SK-N-SH treated with all-trans-retinoic acid at 6 μM for 48 hours (cell line): ENCODE results near the gene EXD3.

Experiments
- ATAC-seq: fragments of 200-7000 bp; cut with Tn5 transposase; 3 replicates; pipeline ENCODE4 v1.9.1; 2020; ENCODE audit warnings: mild to moderate bottlenecking, moderate library complexity
- BACH2 ChIP-seq: fragments of 250-450 bp; sonication (Bioruptor Pico); IDR thresholded peaks from 2 replicates; pipeline ENCODE4 v1.9.0; 2021; ENCODE audit warnings: mild to moderate bottlenecking, borderline replicate concordance
- CSDC2 ChIP-seq: fragments of 250-450 bp; sonication (Bioruptor Pico); IDR thresholded peaks from 2 replicates; pipeline ENCODE4 v1.5.0; 2020; ENCODE audit warnings: mild to moderate bottlenecking, moderate library complexity
- ESRRG ChIP-seq: fragments of 250-450 bp; sonication (Bioruptor Pico); IDR thresholded peaks from 2 replicates; pipeline ENCODE4 v1.6.1; 2021; ENCODE audit warnings: mild to moderate bottlenecking
- GLIS3 ChIP-seq: fragments of 250-450 bp; sonication (Bioruptor Pico); IDR thresholded peaks from 2 replicates; pipeline ENCODE4 v1.5.0; 2020; ENCODE audit warnings: mild to moderate bottlenecking, moderate library complexity
- ISL1 ChIP-seq: fragments of 250-450 bp; sonication (Bioruptor Pico); IDR thresholded peaks from 2 replicates; pipeline ENCODE4 v2.1.2; 2022; ENCODE audit warnings: mild to moderate bottlenecking, moderate library complexity
- PPARA ChIP-seq: fragments of 250-450 bp; sonication (Bioruptor Pico); IDR thresholded peaks from 2 replicates; pipeline ENCODE4 v1.5.0; 2020; ENCODE audit warnings: mild to moderate bottlenecking, borderline replicate concordance
- RARB ChIP-seq: fragments of 250-450 bp; sonication (Bioruptor Pico); IDR thresholded peaks from 2 replicates; pipeline ENCODE4 v1.8.0; 2021; ENCODE audit warnings: mild to moderate bottlenecking, moderate library complexity
- SNAI2 ChIP-seq: fragments of 250-450 bp; sonication (Bioruptor Pico); IDR thresholded peaks from 2 replicates; pipeline ENCODE4 v1.5.0; 2020; ENCODE audit warnings: mild to moderate bottlenecking, moderate library complexity
- TCF4 ChIP-seq: fragments of 250-450 bp; sonication (Bioruptor Pico); IDR thresholded peaks from 2 replicates; pipeline ENCODE4 v1.8.0; 2021; ENCODE audit warnings: mild to moderate bottlenecking, moderate library complexity, borderline replicate concordance
- ZC3H10 ChIP-seq: fragments of 250-450 bp; sonication (Bioruptor Pico); IDR thresholded peaks from 2 replicates; pipeline ENCODE4 v1.5.1; 2021; ENCODE audit warnings: mild to moderate bottlenecking, moderate library complexity
- ZFP3 ChIP-seq: fragments of 250-450 bp; sonication (Bioruptor Pico); IDR thresholded peaks from 2 replicates; pipeline ENCODE4 v1.5.0; 2020; ENCODE audit warnings: mild to moderate bottlenecking, moderate library complexity
- ZFP30 ChIP-seq: fragments of 450-650 bp; formaldehyde crosslinking; IDR thresholded peaks from 2 replicates; pipeline ENCODE4 v1.5.0; 2022; ENCODE audit warnings: mild to moderate bottlenecking, moderate library complexity
- ZNF70 ChIP-seq: fragments of 450-650 bp; formaldehyde crosslinking; IDR thresholded peaks from 2 replicates; pipeline ENCODE4 v1.5.0; 2020; ENCODE audit warnings: mild to moderate bottlenecking, moderate library complexity
- ZNF8 ChIP-seq: fragments of 450-650 bp; formaldehyde crosslinking; IDR thresholded peaks from 2 replicates; pipeline ENCODE4 v1.5.0; 2020; ENCODE audit warnings: mild to moderate bottlenecking, moderate library complexity
- TF ChIP-seq, protein P1 (sequence below): fragments of 250-450 bp; sonication (Bioruptor Pico); IDR thresholded peaks from 2 replicates; pipeline ENCODE4 v1.5.1; 2021; ENCODE audit warnings: mild to moderate bottlenecking, moderate library complexity
- TF ChIP-seq, protein P2 (sequence below): fragments of 250-450 bp; sonication (Bioruptor Pico); IDR thresholded peaks from 2 replicates; pipeline ENCODE4 v1.5.0; 2020; ENCODE audit warnings: mild to moderate bottlenecking, moderate library complexity
- TF ChIP-seq, protein P3 (sequence below): fragments of 250-450 bp; sonication (Bioruptor Pico); IDR thresholded peaks from 2 replicates; pipeline ENCODE4 v1.5.1; 2020; ENCODE audit warnings: low read depth, mild to moderate bottlenecking, moderate library complexity
- TF ChIP-seq, protein P4 (sequence below): fragments of 250-450 bp; sonication (Bioruptor Pico); IDR thresholded peaks from 2 replicates; pipeline ENCODE4 v1.8.0; 2021; ENCODE audit warnings: low read depth, mild to moderate bottlenecking, moderate library complexity, borderline replicate concordance

EXD3 gene

DNA sequence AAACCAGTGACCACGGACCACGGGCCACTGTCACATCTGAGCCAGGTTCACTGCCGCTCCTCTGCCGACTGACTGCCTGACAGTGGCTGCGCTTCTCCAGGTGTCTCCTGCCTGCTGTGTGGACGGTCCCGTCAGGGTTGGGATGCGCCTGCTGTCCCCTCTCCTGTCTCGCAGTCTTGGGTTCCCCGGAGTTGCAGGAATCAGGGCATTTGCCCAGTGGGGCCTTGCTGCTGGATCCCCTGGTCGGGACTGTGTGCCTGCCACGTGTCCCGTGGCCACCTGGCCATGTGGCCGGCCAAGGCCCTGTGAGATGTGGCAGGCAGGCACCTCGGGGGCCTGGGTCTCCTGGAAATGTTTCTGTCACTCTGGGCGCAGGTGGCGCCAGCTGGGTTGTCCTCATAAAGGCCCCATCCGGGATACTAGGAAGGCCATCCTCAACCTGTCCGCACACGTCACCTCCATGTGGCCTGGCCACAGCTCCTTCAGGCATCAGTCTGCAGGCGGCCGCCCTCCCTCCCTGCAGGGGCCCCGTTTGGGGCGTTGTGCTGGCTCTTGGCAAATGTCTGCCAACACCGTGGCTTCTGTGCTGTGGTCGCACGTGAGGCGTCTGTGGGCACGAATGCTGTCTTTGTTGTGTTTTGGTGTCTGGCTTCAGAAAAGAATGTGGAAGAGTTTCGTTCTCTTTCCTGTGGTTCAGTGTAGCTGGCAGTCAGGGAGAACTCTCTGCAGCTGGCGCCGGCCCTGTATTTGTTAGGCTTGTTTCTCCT, 151.8 kb downstream of the EXD3 start:
- ATAC-seq: no peak
- TF ChIP-seq ZNF8 (no peak), PPARA (CRISPR knock-in tag) (no peak)
- TF ChIP-seq, protein P1, sequence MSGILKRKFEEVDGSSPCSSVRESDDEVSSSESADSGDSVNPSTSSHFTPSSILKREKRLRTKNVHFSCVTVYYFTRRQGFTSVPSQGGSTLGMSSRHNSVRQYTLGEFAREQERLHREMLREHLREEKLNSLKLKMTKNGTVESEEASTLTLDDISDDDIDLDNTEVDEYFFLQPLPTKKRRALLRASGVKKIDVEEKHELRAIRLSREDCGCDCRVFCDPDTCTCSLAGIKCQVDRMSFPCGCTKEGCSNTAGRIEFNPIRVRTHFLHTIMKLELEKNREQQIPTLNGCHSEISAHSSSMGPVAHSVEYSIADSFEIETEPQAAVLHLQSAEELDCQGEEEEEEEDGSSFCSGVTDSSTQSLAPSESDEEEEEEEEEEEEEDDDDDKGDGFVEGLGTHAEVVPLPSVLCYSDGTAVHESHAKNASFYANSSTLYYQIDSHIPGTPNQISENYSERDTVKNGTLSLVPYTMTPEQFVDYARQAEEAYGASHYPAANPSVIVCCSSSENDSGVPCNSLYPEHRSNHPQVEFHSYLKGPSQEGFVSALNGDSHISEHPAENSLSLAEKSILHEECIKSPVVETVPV: no peak
- TF ChIP-seq, protein P2, sequence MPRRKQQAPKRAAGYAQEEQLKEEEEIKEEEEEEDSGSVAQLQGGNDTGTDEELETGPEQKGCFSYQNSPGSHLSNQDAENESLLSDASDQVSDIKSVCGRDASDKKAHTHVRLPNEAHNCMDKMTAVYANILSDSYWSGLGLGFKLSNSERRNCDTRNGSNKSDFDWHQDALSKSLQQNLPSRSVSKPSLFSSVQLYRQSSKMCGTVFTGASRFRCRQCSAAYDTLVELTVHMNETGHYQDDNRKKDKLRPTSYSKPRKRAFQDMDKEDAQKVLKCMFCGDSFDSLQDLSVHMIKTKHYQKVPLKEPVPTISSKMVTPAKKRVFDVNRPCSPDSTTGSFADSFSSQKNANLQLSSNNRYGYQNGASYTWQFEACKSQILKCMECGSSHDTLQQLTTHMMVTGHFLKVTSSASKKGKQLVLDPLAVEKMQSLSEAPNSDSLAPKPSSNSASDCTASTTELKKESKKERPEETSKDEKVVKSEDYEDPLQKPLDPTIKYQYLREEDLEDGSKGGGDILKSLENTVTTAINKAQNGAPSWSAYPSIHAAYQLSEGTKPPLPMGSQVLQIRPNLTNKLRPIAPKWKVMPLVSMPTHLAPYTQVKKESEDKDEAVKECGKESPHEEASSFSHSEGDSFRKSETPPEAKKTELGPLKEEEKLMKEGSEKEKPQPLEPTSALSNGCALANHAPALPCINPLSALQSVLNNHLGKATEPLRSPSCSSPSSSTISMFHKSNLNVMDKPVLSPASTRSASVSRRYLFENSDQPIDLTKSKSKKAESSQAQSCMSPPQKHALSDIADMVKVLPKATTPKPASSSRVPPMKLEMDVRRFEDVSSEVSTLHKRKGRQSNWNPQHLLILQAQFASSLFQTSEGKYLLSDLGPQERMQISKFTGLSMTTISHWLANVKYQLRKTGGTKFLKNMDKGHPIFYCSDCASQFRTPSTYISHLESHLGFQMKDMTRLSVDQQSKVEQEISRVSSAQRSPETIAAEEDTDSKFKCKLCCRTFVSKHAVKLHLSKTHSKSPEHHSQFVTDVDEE (CRISPR knock-in tag): no peak

DNA sequence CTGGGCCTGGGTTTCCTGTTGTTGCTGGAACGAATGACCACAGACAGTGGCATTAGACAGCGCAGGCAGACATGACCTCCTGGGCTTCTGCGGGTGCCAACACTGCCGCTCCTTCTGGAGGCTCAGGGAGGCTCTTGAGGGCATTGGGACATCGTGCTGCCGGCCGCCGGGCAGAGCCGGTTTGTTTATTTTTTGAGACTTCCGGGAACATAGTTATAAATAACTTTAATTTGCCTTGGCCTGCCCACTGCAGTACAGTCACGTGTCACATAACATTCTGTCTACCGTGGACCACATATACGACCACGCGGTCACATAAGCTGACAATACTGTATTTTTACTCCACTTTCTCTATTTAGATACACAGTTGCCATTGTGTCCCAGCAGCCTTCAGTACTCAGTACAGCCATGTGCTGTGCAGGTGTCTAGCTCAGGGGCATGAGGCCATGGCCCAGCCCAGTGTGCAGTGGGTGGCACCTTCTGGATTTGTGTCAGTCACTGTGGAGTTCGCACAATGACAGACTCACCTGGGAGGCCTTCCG, 153.7 kb downstream of the EXD3 start:
- ATAC-seq: no peak
- no peak for TF ChIP-seq ZNF8
- no peak for TF ChIP-seq TCF4 (CRISPR knock-in tag)
- TF ChIP-seq CSDC2 (CRISPR knock-in tag): no peak
- TF ChIP-seq, protein P1: no peak
- no peak for TF ChIP-seq ISL1 (CRISPR knock-in tag)
- no peak for TF ChIP-seq ZFP30 (CRISPR knock-in tag)
- TF ChIP-seq, protein P3, sequence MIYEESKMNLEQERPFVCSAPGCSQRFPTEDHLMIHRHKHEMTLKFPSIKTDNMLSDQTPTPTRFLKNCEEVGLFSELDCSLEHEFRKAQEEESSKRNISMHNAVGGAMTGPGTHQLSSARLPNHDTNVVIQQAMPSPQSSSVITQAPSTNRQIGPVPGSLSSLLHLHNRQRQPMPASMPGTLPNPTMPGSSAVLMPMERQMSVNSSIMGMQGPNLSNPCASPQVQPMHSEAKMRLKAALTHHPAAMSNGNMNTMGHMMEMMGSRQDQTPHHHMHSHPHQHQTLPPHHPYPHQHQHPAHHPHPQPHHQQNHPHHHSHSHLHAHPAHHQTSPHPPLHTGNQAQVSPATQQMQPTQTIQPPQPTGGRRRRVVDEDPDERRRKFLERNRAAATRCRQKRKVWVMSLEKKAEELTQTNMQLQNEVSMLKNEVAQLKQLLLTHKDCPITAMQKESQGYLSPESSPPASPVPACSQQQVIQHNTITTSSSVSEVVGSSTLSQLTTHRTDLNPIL: no peak
- no peak for TF ChIP-seq SNAI2 (CRISPR knock-in tag)
- no peak for TF ChIP-seq BACH2
- TF ChIP-seq, protein P2 (CRISPR knock-in tag): no peak
- no peak for TF ChIP-seq ESRRG (CRISPR knock-in tag)
- no peak for TF ChIP-seq GLIS3 (CRISPR knock-in tag)
- TF ChIP-seq PPARA (CRISPR knock-in tag): no peak
- TF ChIP-seq ZNF70: no peak
- TF ChIP-seq, protein P4, sequence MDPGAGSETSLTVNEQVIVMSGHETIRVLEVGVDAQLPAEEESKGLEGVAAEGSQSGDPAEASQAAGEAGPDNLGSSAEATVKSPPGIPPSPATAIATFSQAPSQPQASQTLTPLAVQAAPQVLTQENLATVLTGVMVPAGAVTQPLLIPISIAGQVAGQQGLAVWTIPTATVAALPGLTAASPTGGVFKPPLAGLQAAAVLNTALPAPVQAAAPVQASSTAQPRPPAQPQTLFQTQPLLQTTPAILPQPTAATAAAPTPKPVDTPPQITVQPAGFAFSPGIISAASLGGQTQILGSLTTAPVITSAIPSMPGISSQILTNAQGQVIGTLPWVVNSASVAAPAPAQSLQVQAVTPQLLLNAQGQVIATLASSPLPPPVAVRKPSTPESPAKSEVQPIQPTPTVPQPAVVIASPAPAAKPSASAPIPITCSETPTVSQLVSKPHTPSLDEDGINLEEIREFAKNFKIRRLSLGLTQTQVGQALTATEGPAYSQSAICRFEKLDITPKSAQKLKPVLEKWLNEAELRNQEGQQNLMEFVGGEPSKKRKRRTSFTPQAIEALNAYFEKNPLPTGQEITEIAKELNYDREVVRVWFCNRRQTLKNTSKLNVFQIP (CRISPR knock-in tag): no peak
- TF ChIP-seq ZC3H10 (CRISPR knock-in tag): no peak
- TF ChIP-seq RARB (CRISPR knock-in tag): no peak
- TF ChIP-seq ZFP3 (CRISPR knock-in tag): no peak
